Activated CD8-positive, alpha-beta memory T cell treated with anti-CD3 and anti-CD28 coated beads for 1 hour (primary cell): ENCODE results near the gene GUF1.
"Not testable (repeated sequence)": the region's sequence is repeated elsewhere in the genome, so short reads cannot be mapped to it uniquely, and the experiment has no call there.

Experiments
- DNase-seq, 2 donors: peaks; one replicate each; pipeline ENCODE4 v3.0.0-alpha.2; 2020; ENCODE audit warnings: low read depth in 1 of 2; ENCODE audit errors: extremely low read depth in 1 of 2

Gene GUF1

GRCh38 chr4:44701037-44701436, 22.8 kb downstream of the GUF1 start:
- DNase-seq: no peak

GRCh38 chr4:44704673-44705072, 26.5 kb downstream of the GUF1 start:
- no peak for DNase-seq

- no peak for DNase-seq
Observed at GRCh38 chr4:44713125-44713524, 34.9 kb downstream of the GUF1 start.

GRCh38 chr4:44716597-44716996, 38.4 kb downstream of the GUF1 start:
- no peak for DNase-seq

- DNase-seq: no peak
Observed at GRCh38 chr4:44720371-44720770, 42.2 kb downstream of the GUF1 start.

- DNase-seq: no peak
Observed at GRCh38 chr4:44722001-44722400, 43.8 kb downstream of the GUF1 start.

GRCh38 chr4:44725166-44725565, 46.9 kb downstream of the GUF1 start:
- no peak for DNase-seq

GRCh38 chr4:44725726-44726037, 47.5 kb downstream of the GUF1 start:
- no peak for DNase-seq

GRCh38 chr4:44726038-44726871, 48.0 kb downstream of the GUF1 start, which contains the start of gene GNPDA2:
Gene GNPDA2, minus strand, starts transcription at chr4:44726556. Its CDS starts 4,349 bp downstream, at chr4:44722207.
- DNase-seq: peak; percentile 42 to 59

- no peak for DNase-seq
Observed at GRCh38 chr4:44727471-44727870, 49.3 kb downstream of the GUF1 start.

- not testable (repeated sequence) for DNase-seq
Observed at GRCh38 chr4:44728694-44729093, 50.5 kb downstream of the GUF1 start.

- no peak for DNase-seq
Observed at GRCh38 chr4:44736900-44737299, 58.7 kb downstream of the GUF1 start.

- DNase-seq: no peak
Observed at GRCh38 chr4:44738615-44739014, 60.4 kb downstream of the GUF1 start.

GRCh38 chr4:44740201-44740600, 62.0 kb downstream of the GUF1 start:
- no peak for DNase-seq
